Retinal pigment epithelial cell (primary cell): ENCODE measurements around the gene EVI5.
"Not testable (repeated sequence)": the region's sequence is repeated elsewhere in the genome, so short reads cannot be mapped to it uniquely, and the experiment has no call there.

Experiments
- DNase-seq: peaks from one replicate; pipeline ENCODE4 v3.0.0-alpha.2; 2010; ENCODE audit warnings: low read depth
- H3K4me3 ChIP-seq: 2 replicates; pipeline ENCODE4 v1.5.1; 2011; ENCODE audit warnings: mild to moderate bottlenecking, low read length, control low read depth, moderate library complexity
- TF ChIP-seq, protein P1 (sequence below): conservative IDR thresholded peaks from 2 replicates; pipeline ENCODE4 v1.5.1; 2011; ENCODE audit warnings: low read depth, low read length, control low read depth, inconsistent platforms

EVI5 gene

DNA sequence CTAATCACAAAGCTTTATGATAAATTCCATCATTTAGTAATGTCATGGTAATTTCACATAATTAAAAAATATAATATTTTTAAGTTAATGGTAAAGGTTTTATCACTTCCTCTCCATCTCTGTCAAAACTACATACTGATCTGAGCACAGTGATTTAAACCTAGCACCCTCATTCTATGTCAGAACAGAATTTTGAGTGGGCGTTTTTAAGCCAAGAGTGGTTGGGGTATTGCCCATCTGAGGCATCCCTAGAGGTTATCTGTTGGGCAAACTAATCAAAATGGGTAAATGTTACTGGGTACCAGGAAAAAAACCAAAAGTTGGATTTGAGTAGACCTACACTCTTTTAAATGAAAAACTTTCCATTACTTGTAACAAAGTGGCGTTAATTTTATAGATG is 197.5 kb downstream of the EVI5 start:
- no peak for DNase-seq
- no peak overlapping the region for H3K4me3 ChIP-seq
- TF ChIP-seq, protein P1, sequence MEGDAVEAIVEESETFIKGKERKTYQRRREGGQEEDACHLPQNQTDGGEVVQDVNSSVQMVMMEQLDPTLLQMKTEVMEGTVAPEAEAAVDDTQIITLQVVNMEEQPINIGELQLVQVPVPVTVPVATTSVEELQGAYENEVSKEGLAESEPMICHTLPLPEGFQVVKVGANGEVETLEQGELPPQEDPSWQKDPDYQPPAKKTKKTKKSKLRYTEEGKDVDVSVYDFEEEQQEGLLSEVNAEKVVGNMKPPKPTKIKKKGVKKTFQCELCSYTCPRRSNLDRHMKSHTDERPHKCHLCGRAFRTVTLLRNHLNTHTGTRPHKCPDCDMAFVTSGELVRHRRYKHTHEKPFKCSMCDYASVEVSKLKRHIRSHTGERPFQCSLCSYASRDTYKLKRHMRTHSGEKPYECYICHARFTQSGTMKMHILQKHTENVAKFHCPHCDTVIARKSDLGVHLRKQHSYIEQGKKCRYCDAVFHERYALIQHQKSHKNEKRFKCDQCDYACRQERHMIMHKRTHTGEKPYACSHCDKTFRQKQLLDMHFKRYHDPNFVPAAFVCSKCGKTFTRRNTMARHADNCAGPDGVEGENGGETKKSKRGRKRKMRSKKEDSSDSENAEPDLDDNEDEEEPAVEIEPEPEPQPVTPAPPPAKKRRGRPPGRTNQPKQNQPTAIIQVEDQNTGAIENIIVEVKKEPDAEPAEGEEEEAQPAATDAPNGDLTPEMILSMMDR, result no peak

GRCh38 chr1:92585831-92586230 is 199.1 kb downstream of the EVI5 start:
- H3K4me3 ChIP-seq, result no peak overlapping the region
- no peak for DNase-seq
- TF ChIP-seq, protein P1, result no peak

DNA sequence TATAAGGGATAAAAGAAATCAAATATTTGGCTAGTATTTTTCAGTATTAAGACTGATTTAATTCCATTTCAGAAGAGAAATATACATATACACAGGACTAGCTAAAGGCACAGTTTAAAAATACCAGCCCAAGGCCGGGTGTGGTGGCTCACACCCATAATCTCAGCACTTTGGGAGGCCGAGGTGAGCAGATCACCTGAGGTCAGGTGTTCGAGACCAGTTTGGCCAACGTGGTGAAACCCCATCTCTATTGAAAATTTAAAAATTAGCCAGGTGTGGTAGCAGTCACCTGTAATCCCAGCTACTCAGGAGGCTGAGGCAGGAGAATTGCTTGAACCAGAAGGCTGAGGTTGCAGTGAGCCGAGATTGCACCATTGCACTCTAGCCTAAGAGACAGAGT is 200.1 kb downstream of the EVI5 start:
- not testable (repeated sequence) for DNase-seq, H3K4me3 ChIP-seq

- DNase-seq, result no peak
- TF ChIP-seq, protein P1, result no peak
- H3K4me3 ChIP-seq, result no peak overlapping the region
These were observed 200.8 kb downstream of the EVI5 start for GRCh38 chr1:92583821-92584760.

DNA sequence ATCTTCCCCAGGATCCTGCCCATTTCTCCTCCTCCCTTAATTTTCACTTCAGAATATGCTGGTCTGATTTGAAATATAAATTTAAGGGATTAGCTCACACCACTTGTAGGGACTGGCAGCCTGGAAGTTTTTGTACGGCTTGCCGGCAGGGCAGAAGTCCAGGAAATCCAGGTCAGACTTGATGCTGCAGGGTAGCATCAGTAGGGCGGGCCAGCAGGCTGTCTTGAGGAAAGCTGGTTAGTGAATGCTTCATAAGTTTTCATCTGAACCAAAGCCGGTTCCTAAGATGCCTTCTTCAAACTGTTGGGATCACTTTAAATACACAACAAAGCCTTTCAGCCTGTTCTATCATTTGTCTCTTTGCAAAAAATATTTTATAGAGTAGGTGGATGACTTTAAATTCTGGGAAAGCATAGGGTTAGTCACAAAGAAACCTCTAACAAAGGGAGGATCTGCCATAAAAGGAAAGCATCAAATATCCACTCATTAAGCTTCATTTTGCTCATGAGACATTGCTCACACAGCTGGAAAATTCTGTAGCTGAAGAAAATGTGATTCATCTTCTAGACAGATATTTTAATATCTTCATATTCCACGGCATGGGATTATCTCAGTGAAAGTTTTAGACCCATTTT is 207.5 kb downstream of the EVI5 start:
- no peak for DNase-seq

DNA sequence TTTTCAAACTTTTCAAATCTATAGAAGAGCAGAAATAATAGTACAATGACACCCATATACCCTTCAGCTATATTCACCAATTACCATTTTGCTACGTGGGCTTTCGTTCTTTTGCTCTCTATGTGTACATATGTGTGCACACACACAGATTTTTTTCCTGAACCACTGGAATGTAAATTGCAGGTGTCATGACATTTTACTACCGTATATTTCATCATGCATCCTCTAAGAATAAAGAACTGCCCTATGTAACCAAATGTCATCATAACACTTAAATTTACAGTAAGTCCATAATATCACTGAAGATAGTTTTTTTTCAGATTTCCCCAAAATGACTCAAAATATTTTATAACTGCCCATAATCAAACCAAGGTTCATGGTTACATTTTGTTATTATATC is 209.8 kb downstream of the EVI5 start:
- H3K4me3 ChIP-seq, result no peak overlapping the region
- TF ChIP-seq, protein P1, result no peak
- no peak for DNase-seq

More for the DNA sequence above, 207.5 kb downstream of the EVI5 start:
- no peak overlapping the region for H3K4me3 ChIP-seq
- TF ChIP-seq, protein P1, result no peak

- DNase-seq, result no peak
- H3K4me3 ChIP-seq, result no peak overlapping the region
- TF ChIP-seq, protein P1, result no peak
These were observed 212.4 kb downstream of the EVI5 start for GRCh38 chr1:92572520-92572919.
